SK-N-SH (cell line): ENCODE data around the gene CFAP69. TPM values are rescaled to one million over a fixed set of nuclear protein-coding genes. Genes with fewer than 3 reads are reported as not detected.
"Not testable (repeated sequence)": the region's sequence is repeated elsewhere in the genome, so short reads cannot be mapped to it uniquely, and the experiment has no call there.

Experiments
- CTCF ChIA-PET: fragments of 300-600, 350-600 bp; formaldehyde crosslinking; extraction: SDS; loops from one replicate; lab custom pipeline; 2021; lab: Yijun Ruan, JAX
- POLR2A ChIA-PET: fragments of 350-600 bp; sonication (Branson Sonifier 250); formaldehyde crosslinking; extraction: SDS; loops from one replicate; lab custom pipeline; 2020; ENCODE audit warnings: antibody characterized with exemption, inconsistent platforms; lab: Yijun Ruan, JAX
- DNase-seq: peaks from one replicate; pipeline ENCODE4 v3.0.0; 2012
- H2AFZ ChIP-seq: fragments of 200-600 bp; sonication (generic); 2 replicates; pipeline ENCODE4 v1.8.1; 2016; ENCODE audit warnings: antibody characterized with exemption, mild to moderate bottlenecking, low read depth
- H3F3A ChIP-seq: fragments of 200-600 bp; sonication (generic); replicated peaks from 2 replicates; pipeline ENCODE3; 2016; ENCODE audit warnings: antibody characterized with exemption, mild to moderate bottlenecking; ENCODE audit not compliant: insufficient read depth
- H3K27ac ChIP-seq, 2 experiments: fragments of 200-500 bp in 1 of 2; fragments of 200-600 bp in 1 of 2; sonication (Bioruptor generic) in 1 of 2; sonication (generic), shearing (Covaris generic) in 1 of 2; 2 replicates each; pipeline versions ENCODE4 v1.5.1 to v1.6.1; 2014 to 2016; ENCODE audit warnings: low read depth in 2 of 2, inconsistent platforms in 1 of 2, low read length in 1 of 2, mild to moderate bottlenecking in 1 of 2, mixed read lengths in 1 of 2
- H3K27me3 ChIP-seq: fragments of 200-600 bp; sonication (generic), shearing (Covaris generic); 2 replicates; pipeline ENCODE4 v1.6.1; 2016; ENCODE audit warnings: mixed run types; ENCODE audit not compliant: insufficient read depth
- H3K36me3 ChIP-seq, 2 experiments: fragments of 200-500 bp in 1 of 2; fragments of 200-600 bp in 1 of 2; sonication (Bioruptor generic) in 1 of 2; sonication (generic) in 1 of 2; replicated peaks in 1 of 2; 2 replicates each; pipeline versions ENCODE3 to v1.5.1; 2014 to 2016; ENCODE audit warnings: low read length in 1 of 2, mild to moderate bottlenecking in 1 of 2; ENCODE audit not compliant: insufficient read depth in 2 of 2, control insufficient read depth in 1 of 2
- H3K4me1 ChIP-seq, 2 experiments: fragments of 200-500 bp in 1 of 2; fragments of 200-600 bp in 1 of 2; sonication (Bioruptor generic) in 1 of 2; sonication (generic), shearing (Covaris generic) in 1 of 2; 2 replicates each; pipeline versions ENCODE4 v1.5.1 to v1.6.1; 2014 to 2016; ENCODE audit warnings: low read depth in 1 of 2, low read length in 1 of 2, mixed run types in 1 of 2; ENCODE audit not compliant: insufficient read depth in 2 of 2, control insufficient read depth in 1 of 2
- H3K4me2 ChIP-seq: fragments of 200-600 bp; sonication (generic), shearing (Covaris generic); 2 replicates; pipeline ENCODE4 v1.6.1; 2017; ENCODE audit warnings: mixed run types
- H3K4me3 ChIP-seq, 2 experiments: fragments of 200-500 bp in 1 of 2; fragments of 200-600 bp in 1 of 2; sonication (Bioruptor generic) in 1 of 2; sonication (generic), shearing (Covaris generic) in 1 of 2; 2 replicates each; pipeline versions ENCODE4 v1.5.1 to v1.8.1; 2014 to 2016; ENCODE audit warnings: low read depth in 2 of 2, inconsistent platforms in 1 of 2, low read length in 1 of 2, mild to moderate bottlenecking in 1 of 2, mixed read lengths in 1 of 2, moderate library complexity in 1 of 2
- H3K79me2 ChIP-seq: fragments of 200-600 bp; sonication (generic); 2 replicates; pipeline ENCODE4 v1.8.1; 2017; ENCODE audit warnings: mild to moderate bottlenecking; ENCODE audit not compliant: insufficient read depth
- H3K9ac ChIP-seq: fragments of 200-600 bp; sonication (generic); 2 replicates; pipeline ENCODE4 v1.6.1; 2017; ENCODE audit warnings: mixed run types
- H3K9me2 ChIP-seq: fragments of 200-600 bp; sonication (generic); 2 replicates; pipeline ENCODE4 v1.6.1; 2017; ENCODE audit warnings: mixed run types
- H3K9me3 ChIP-seq: fragments of 200-600 bp; sonication (generic); 2 replicates; pipeline ENCODE4 v1.6.1; 2017; ENCODE audit warnings: mixed run types, mild to moderate bottlenecking, moderate library complexity
- H4K20me1 ChIP-seq: fragments of 200-600 bp; sonication (generic); 2 replicates; pipeline ENCODE4 v1.6.1; 2017; ENCODE audit warnings: mild to moderate bottlenecking, mixed run types; ENCODE audit not compliant: insufficient read depth
- EP300 ChIP-seq, 2 experiments: IDR thresholded peaks; 2 replicates each; pipeline versions ENCODE4 v1.4.0 to v1.6.1; 2012; ENCODE audit warnings: borderline replicate concordance in 1 of 2, low read depth in 1 of 2, low read length in 1 of 2
- EZH2phosphoT487 ChIP-seq: fragments of 200-600 bp; sonication (generic); IDR thresholded peaks from 2 replicates; pipeline ENCODE4 v1.6.1; 2017; ENCODE audit warnings: low read depth, mixed run types, mild to moderate bottlenecking, antibody characterized with exemption, moderate library complexity, borderline replicate concordance
- FOSL2 ChIP-seq: IDR thresholded peaks from 2 replicates; pipeline ENCODE4 v1.4.0; 2012; ENCODE audit warnings: low read depth, mild to moderate bottlenecking, moderate library complexity, borderline replicate concordance
- FOXJ3 ChIP-seq: sonication (generic); formaldehyde crosslinking; IDR thresholded peaks from 2 replicates; pipeline ENCODE4 v1.5.1; 2020; ENCODE audit warnings: mild to moderate bottlenecking, missing genetic modification reagents
- FOXM1 ChIP-seq: IDR thresholded peaks from 2 replicates; pipeline ENCODE4 v1.4.0; 2012; ENCODE audit warnings: low read depth, mild to moderate bottlenecking
- GABPA ChIP-seq: IDR thresholded peaks from 2 replicates; pipeline ENCODE4 v1.4.0; 2012; ENCODE audit warnings: low read depth, mild to moderate bottlenecking
- GATA2 ChIP-seq: sonication (generic); formaldehyde crosslinking; IDR thresholded peaks from 2 replicates; pipeline ENCODE4 v1.5.0; 2020; ENCODE audit warnings: mild to moderate bottlenecking, missing genetic modification reagents
- IRF3 ChIP-seq: fragments of 150-350 bp; IDR thresholded peaks from 2 replicates; pipeline ENCODE4 v1.6.1; 2016; ENCODE audit warnings: mild to moderate bottlenecking, low read depth, low read length
- JUND ChIP-seq: IDR thresholded peaks from 2 replicates; pipeline ENCODE4 v1.4.0; 2012
- MAX ChIP-seq: IDR thresholded peaks from 2 replicates; pipeline ENCODE4 v1.4.0; 2012; ENCODE audit warnings: low read depth
- MXI1 ChIP-seq: IDR thresholded peaks from 2 replicates; pipeline ENCODE4 v1.6.1; 2012; ENCODE audit warnings: mild to moderate bottlenecking, low read depth, low read length, improper control_type of control experiment
- NRF1 ChIP-seq: IDR thresholded peaks from 2 replicates; pipeline ENCODE4 v1.6.1; 2012; ENCODE audit warnings: low read depth, mild to moderate bottlenecking, low read length
- PBX3 ChIP-seq: IDR thresholded peaks from 2 replicates; pipeline ENCODE4; 2012
- POLR2AphosphoS5 ChIP-seq: IDR thresholded peaks from 2 replicates; pipeline ENCODE4 v1.6.1; 2012; ENCODE audit warnings: low read depth, low read length
- RAD21 ChIP-seq: IDR thresholded peaks from 2 replicates; pipeline ENCODE4 v1.6.1; 2012; ENCODE audit warnings: mild to moderate bottlenecking, low read length
- RCOR1 ChIP-seq: fragments of 150-350 bp; IDR thresholded peaks from 2 replicates; pipeline ENCODE4 v1.6.1; 2017; ENCODE audit warnings: antibody characterized with exemption, low read length
- RFX5 ChIP-seq: IDR thresholded peaks from 2 replicates; pipeline ENCODE4 v1.6.1; 2012; ENCODE audit warnings: mild to moderate bottlenecking, improper control_type of control experiment, low read length
- SIN3A ChIP-seq: IDR thresholded peaks from 2 replicates; pipeline ENCODE4 v1.6.1; 2012; ENCODE audit warnings: low read depth, mild to moderate bottlenecking, low read length, moderate library complexity, borderline replicate concordance
- TAF1 ChIP-seq: IDR thresholded peaks from 2 replicates; pipeline ENCODE4 v1.6.1; 2012; ENCODE audit warnings: low read depth, mild to moderate bottlenecking, low read length, moderate library complexity, borderline replicate concordance
- USF1 ChIP-seq: IDR thresholded peaks from 2 replicates; pipeline ENCODE4 v1.4.0; 2012; ENCODE audit warnings: low read depth, borderline replicate concordance
- YY1 ChIP-seq: IDR thresholded peaks from 2 replicates; pipeline ENCODE4 v1.4.0; 2012; ENCODE audit warnings: low read depth, mild to moderate bottlenecking
- ZBTB33 ChIP-seq: IDR thresholded peaks from 2 replicates; pipeline ENCODE4 v1.4.0; 2012; ENCODE audit warnings: low read depth, borderline replicate concordance
- whole genome bisulfite sequencing: methylation state at CpG from one replicate; pipeline ENCODE4 v1.1.6; 2017; ENCODE audit warnings: low lambda C conversion rate; 5-methylcytosine and 5-hydroxymethylcytosine counted together
- polyA plus RNA-seq, 3 experiments: library from polyadenylated mRNA; depleted of rRNA; stranded (reverse); fragments of >200 nt; gene quantifications; 2 replicates each; pipeline ENCODE4 v1.2.3, GENCODE V29; 2012

Gene CFAP69
- polyA plus RNA-seq, 1 of the 3 experiments (the other 2 are of a cell fraction): 2.3 TPM

- TF ChIP-seq NRF1 (no peak), FOSL2 (no peak), JUND (no peak), FOXJ3 (CRISPR knock-in tag) (no peak), SIN3A (no peak), RCOR1 (no peak)
Observed at GRCh38 chr7:90347759-90348158, 102.8 kb downstream of the CFAP69 start (continued).

- Histone ChIP-seq H3K4me1 (peaks cover 7 to 15% of the 10 kb centered on the region in 2 experiments; a peak in 3 of 4 replicates), H3F3A (no peaks in the 10 kb centered on the region), H3K4me3 (no peak overlapping the region), H3K9ac (no peak overlapping the region), H3K36me3 (peaks cover 20 to 24% of the 10 kb centered on the region in 2 experiments), H3K27me3 (no peaks in the 10 kb centered on the region), H2AFZ (no peak overlapping the region), H3K9me2 (no peaks in the 10 kb centered on the region), H4K20me1 (no peaks in the 10 kb centered on the region)
- CTCF ChIA-PET: no interaction called here
- TF ChIP-seq MXI1 (no peak), TAF1 (no peak), YY1 (no peak), FOXM1 (no peak), RFX5 (no peak), POLR2AphosphoS5 (no peak), IRF3 (no peak), PBX3 (no peak), SIN3A (no peak), MAX (no peak), JUND (no peak), RAD21 (no peak), FOXJ3 (CRISPR knock-in tag) (no peak), GATA2 (CRISPR knock-in tag) (no peak), ZBTB33 (no peak), GABPA (no peak), EP300 (IDR thresholded peaks at IDR 0.05; ENCODE audit: borderline replicate concordance in 1 of 2, low read depth in 1 of 2, low read length in 1 of 2) (no peak), EZH2phosphoT487 (no peak), USF1 (no peak)
- TF ChIP-seq, all 33 proteins: peak for 0
- Histone ChIP-seq H3K9me3 (no peaks in the 10 kb centered on the region), H3K79me2 (peaks cover 78% of the 10 kb centered on the region), H3K27ac (no peak overlapping the region), H3K4me2 (no peak overlapping the region)
- POLR2A ChIA-PET: no interaction called here
- 98% methylated on average over 4 of the region's 4 CpGs for WGBS
- no peak for DNase-seq
Observed at GRCh38 chr7:90349305-90349704, 104.3 kb downstream of the CFAP69 start.

- WGBS: 86% methylated on average over 3 of the region's 3 CpGs
- POLR2A ChIA-PET: not testable (repeated sequence)
- CTCF ChIA-PET: interaction anchor here (0.7 kb wide), 1 partner anchor 28 kb away, joined by 3 read pairs; no protein-coding TSS in a partner anchor
Observed at GRCh38 chr7:90350032-90350431, 105.1 kb downstream of the CFAP69 start.

More at GRCh38 chr7:90350032-90350431, 105.1 kb downstream of the CFAP69 start:
- H3F3A ChIP-seq, H3K27ac ChIP-seq, DNase-seq, H3K9me2 ChIP-seq, H3K4me3 ChIP-seq, H4K20me1 ChIP-seq, H3K27me3 ChIP-seq, H2AFZ ChIP-seq, H3K9me3 ChIP-seq, H3K4me2 ChIP-seq, H3K9ac ChIP-seq: not testable (repeated sequence)
- Histone ChIP-seq H3K36me3 (peaks cover 27 to 31% of the 10 kb centered on the region in 2 experiments), H3K79me2 (peaks cover 80% of the 10 kb centered on the region), H3K4me1 (peaks cover 7 to 12% of the 10 kb centered on the region in 2 experiments; a peak in 3 of 4 replicates)
